GM18526 (cell line): ENCODE data around the gene CLTB.

Source experiments
- POLR2A ChIP-seq: IDR thresholded peaks from 3 replicates; pipeline ENCODE4 v1.6.1; 2011; ENCODE audit not compliant: insufficient read length; ENCODE audit errors: extremely low read depth

The CLTB gene

GRCh38 chr5:176379881-176380280 lies 36.5 kb downstream of the CLTB start:
- no peak for TF ChIP-seq POLR2A

GRCh38 chr5:176373100-176373818 lies 43.1 kb downstream of the CLTB start:
- no peak for TF ChIP-seq POLR2A

- no peak for TF ChIP-seq POLR2A
Observed at GRCh38 chr5:176371621-176372539, 44.5 kb downstream of the CLTB start.

- TF ChIP-seq POLR2A = no peak
Observed at GRCh38 chr5:176369934-176370711, 46.2 kb downstream of the CLTB start.

- TF ChIP-seq POLR2A = no peak
Observed at GRCh38 chr5:176368726-176369125, 47.6 kb downstream of the CLTB start.

GRCh38 chr5:176366232-176366894 lies 50.0 kb downstream of the CLTB start:
- no peak for TF ChIP-seq POLR2A

GRCh38 chr5:176365351-176366231 lies 50.7 kb downstream of the CLTB start, which contains the start of gene ARL10:
Gene ARL10 (plus strand): TSS chr5:176365487. CDS start chr5:176365564, 77 bp downstream.
- no peak for TF ChIP-seq POLR2A

- peak; percentile 24 for TF ChIP-seq POLR2A
Observed at GRCh38 chr5:176364765-176365350, 51.5 kb downstream of the CLTB start.

GRCh38 chr5:176362233-176362490 lies 54.2 kb downstream of the CLTB start:
- TF ChIP-seq POLR2A = no peak

- peak; percentile 97 for TF ChIP-seq POLR2A
Observed at GRCh38 chr5:176361437-176362232, 54.7 kb downstream of the CLTB start, which contains the start of gene KIAA1191. Gene KIAA1191 (minus strand): TSS chr5:176361764. CDS start chr5:176359508, 2,256 bp downstream.

GRCh38 chr5:176360894-176361436 lies 55.4 kb downstream of the CLTB start:
- no peak for TF ChIP-seq POLR2A

GRCh38 chr5:176359658-176360057 lies 56.7 kb downstream of the CLTB start:
- no peak for TF ChIP-seq POLR2A

- TF ChIP-seq POLR2A = no peak
Observed at GRCh38 chr5:176356179-176356566, 60.2 kb downstream of the CLTB start.
